HepG2 (cell line): ENCODE measurements around the gene CACNA1G. TPM values are rescaled to one million over a fixed set of nuclear protein-coding genes. Genes with fewer than 3 reads are reported as not detected.

ENCODE experiments used
- ARNT2 ChIP-seq: sonication (generic); formaldehyde crosslinking; IDR thresholded peaks from 2 replicates; pipeline ENCODE4 v1.8.0; 2022; ENCODE audit warnings: mild to moderate bottlenecking, low read depth, missing genetic modification reagents, moderate library complexity
- ELF4 ChIP-seq: sonication (generic); formaldehyde crosslinking; IDR thresholded peaks from 2 replicates; pipeline ENCODE4 v1.5.0; 2020; ENCODE audit warnings: missing genetic modification reagents, mild to moderate bottlenecking, moderate library complexity, borderline replicate concordance
- MLLT10 ChIP-seq: sonication (generic); formaldehyde crosslinking; IDR thresholded peaks from 2 replicates; pipeline ENCODE4 v1.4.0; 2020; ENCODE audit warnings: missing genetic modification reagents
- POLR2A ChIP-seq, 2 experiments: IDR thresholded peaks; 2 replicates each; pipeline ENCODE4 v1.6.1; 2011; ENCODE audit warnings: low read depth in 2 of 2, low read length in 2 of 2, mild to moderate bottlenecking in 1 of 2, moderate library complexity in 1 of 2; ENCODE audit not compliant: insufficient read depth in 1 of 2
- SOX5 ChIP-seq: IDR thresholded peaks from 2 replicates; pipeline ENCODE4 v1.6.1; 2016; ENCODE audit warnings: borderline replicate concordance
- ZNF12 ChIP-seq: sonication (generic); formaldehyde crosslinking; IDR thresholded peaks from 2 replicates; pipeline ENCODE4 v1.5.0; 2020; ENCODE audit warnings: missing genetic modification reagents
- ZNF121 ChIP-seq: sonication (generic); formaldehyde crosslinking; IDR thresholded peaks from 2 replicates; pipeline ENCODE4 v1.5.0; 2020; ENCODE audit warnings: mild to moderate bottlenecking, missing genetic modification reagents
- ZNF644 ChIP-seq: IDR thresholded peaks from 2 replicates; pipeline ENCODE4 v1.6.1; 2016; ENCODE audit warnings: low read depth
- ZNF713 ChIP-seq: sonication (generic); formaldehyde crosslinking; IDR thresholded peaks from 2 replicates; pipeline ENCODE4 v1.4.0; 2020; ENCODE audit warnings: mild to moderate bottlenecking, missing genetic modification reagents
- polyA plus RNA-seq, 8 experiments: library from polyadenylated mRNA; depleted of rRNA in 3 of 8; stranded (reverse) in 7 of 8; unstranded in 1 of 8; fragments of >200 nt; fragmentation: Illumina TruSeq in 4 of 8; extraction: Trizol in 4 of 8; gene quantifications; 2 replicates each; pipeline versions ENCODE4 v1.2.1 to v1.2.3, GENCODE V29; 2011 to 2016; ENCODE audit warnings: low read depth in 4 of 8, missing spikeins in 1 of 8, mixed read lengths in 1 of 8; ENCODE audit not compliant: insufficient read depth in 1 of 8
- total RNA-seq, 5 experiments: library from RNA; depleted of rRNA; stranded (reverse); fragments of >200 nt; fragmentation: Illumina TruSeq; extraction: Trizol; gene quantifications; 2 replicates each; pipeline ENCODE4 v1.2.3, GENCODE V29; 2016; ENCODE audit warnings: low read depth in 1 of 5
- TF ChIP-seq, protein P1 (sequence below): IDR thresholded peaks from 2 replicates; pipeline ENCODE4 v1.6.1; 2016; ENCODE audit warnings: low read depth, control low read depth
- TF ChIP-seq, protein P2 (sequence below): sonication (generic); formaldehyde crosslinking; IDR thresholded peaks from 2 replicates; pipeline ENCODE4 v1.8.0; 2022; ENCODE audit warnings: mild to moderate bottlenecking, missing genetic modification reagents, moderate library complexity
- TF ChIP-seq, protein P3 (sequence below): sonication (generic); formaldehyde crosslinking; IDR thresholded peaks from 2 replicates; pipeline ENCODE4 v1.4.0; 2020; ENCODE audit warnings: mild to moderate bottlenecking, missing genetic modification reagents, borderline replicate concordance
- TF ChIP-seq, protein P4 (sequence below): IDR thresholded peaks from 2 replicates; pipeline ENCODE4 v1.6.1; 2016; ENCODE audit warnings: low read depth
- TF ChIP-seq, protein P5 (sequence below): sonication (generic); formaldehyde crosslinking; IDR thresholded peaks from 2 replicates; pipeline ENCODE4 v1.5.1; 2020; ENCODE audit warnings: missing genetic modification reagents, mild to moderate bottlenecking, borderline replicate concordance
- TF ChIP-seq, protein P6 (sequence below): sonication (generic); formaldehyde crosslinking; IDR thresholded peaks from 2 replicates; pipeline ENCODE4 v1.8.1; 2023; ENCODE audit warnings: missing genetic modification reagents, inconsistent platforms, borderline replicate concordance

Gene CACNA1G
- total and polyA plus RNA-seq, 2 of the 13 experiments (the other 11 are each of a cell fraction or from before 2014, with no cell fraction given), result 0.02 TPM; not detected in 1

DNA sequence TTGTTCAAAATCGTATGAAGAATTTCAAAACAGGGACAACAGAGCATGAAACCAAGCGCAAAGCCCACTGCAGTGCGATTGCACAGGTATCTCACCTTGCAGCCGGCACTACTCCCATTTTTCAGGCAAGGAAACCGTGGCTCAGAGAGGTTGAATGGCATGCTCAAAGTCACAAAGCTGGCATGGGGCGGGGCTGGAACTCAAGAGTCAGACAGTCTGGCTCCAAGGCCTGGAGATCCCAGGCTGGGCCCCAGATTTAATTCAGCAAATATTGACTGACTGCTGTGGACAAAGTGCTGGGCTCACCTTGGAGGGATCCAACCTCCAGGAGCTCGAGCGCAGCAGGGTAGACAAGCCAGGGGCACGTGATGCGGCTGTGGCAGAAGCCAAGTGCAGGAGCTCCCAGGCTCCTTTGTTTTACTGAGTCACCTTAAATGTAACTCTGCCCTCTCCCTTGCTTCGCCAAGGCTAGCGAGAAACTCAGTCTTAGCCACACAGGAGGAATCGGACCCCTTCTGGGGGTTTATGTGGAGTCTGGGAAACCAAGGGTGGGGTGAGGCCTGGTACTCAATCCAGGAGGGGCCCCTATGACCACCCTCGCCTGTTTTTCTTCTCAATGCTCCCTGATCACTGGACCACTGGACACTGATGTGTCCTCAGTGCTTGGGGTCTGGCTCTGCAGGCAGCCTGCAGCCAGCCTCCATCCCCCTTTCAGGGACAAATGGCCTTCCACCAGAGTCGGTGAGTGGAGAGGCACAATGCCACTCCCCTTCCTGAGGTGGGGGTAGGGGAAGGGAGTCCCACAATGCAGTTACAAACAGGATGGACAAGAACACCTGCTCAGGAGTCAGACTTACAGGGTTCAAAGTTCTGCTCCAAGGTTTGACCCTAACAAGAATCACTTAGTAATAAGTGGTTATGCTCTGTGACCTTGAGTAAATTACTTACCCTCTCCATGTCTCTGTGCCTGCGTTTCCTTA lies 17.4 kb upstream of the CACNA1G start (continued):
- TF ChIP-seq ARNT2 (CRISPR knock-in tag), result peak; percentile 54; the same call in 1 of the 2 replicates
- TF ChIP-seq, protein P1, sequence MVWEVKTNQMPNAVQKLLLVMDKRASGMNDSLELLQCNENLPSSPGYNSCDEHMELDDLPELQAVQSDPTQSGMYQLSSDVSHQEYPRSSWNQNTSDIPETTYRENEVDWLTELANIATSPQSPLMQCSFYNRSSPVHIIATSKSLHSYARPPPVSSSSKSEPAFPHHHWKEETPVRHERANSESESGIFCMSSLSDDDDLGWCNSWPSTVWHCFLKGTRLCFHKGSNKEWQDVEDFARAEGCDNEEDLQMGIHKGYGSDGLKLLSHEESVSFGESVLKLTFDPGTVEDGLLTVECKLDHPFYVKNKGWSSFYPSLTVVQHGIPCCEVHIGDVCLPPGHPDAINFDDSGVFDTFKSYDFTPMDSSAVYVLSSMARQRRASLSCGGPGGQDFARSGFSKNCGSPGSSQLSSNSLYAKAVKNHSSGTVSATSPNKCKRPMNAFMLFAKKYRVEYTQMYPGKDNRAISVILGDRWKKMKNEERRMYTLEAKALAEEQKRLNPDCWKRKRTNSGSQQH (CRISPR knock-in tag), result peak; percentile 59; the same call in 1 of the 2 replicates
- TF ChIP-seq, protein P2, sequence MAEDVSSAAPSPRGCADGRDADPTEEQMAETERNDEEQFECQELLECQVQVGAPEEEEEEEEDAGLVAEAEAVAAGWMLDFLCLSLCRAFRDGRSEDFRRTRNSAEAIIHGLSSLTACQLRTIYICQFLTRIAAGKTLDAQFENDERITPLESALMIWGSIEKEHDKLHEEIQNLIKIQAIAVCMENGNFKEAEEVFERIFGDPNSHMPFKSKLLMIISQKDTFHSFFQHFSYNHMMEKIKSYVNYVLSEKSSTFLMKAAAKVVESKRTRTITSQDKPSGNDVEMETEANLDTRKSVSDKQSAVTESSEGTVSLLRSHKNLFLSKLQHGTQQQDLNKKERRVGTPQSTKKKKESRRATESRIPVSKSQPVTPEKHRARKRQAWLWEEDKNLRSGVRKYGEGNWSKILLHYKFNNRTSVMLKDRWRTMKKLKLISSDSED (CRISPR knock-in tag), result no peak
- TF ChIP-seq MLLT10 (CRISPR knock-in tag), result no peak
- no peak for TF ChIP-seq ZNF713 (CRISPR knock-in tag)
- TF ChIP-seq, protein P3, sequence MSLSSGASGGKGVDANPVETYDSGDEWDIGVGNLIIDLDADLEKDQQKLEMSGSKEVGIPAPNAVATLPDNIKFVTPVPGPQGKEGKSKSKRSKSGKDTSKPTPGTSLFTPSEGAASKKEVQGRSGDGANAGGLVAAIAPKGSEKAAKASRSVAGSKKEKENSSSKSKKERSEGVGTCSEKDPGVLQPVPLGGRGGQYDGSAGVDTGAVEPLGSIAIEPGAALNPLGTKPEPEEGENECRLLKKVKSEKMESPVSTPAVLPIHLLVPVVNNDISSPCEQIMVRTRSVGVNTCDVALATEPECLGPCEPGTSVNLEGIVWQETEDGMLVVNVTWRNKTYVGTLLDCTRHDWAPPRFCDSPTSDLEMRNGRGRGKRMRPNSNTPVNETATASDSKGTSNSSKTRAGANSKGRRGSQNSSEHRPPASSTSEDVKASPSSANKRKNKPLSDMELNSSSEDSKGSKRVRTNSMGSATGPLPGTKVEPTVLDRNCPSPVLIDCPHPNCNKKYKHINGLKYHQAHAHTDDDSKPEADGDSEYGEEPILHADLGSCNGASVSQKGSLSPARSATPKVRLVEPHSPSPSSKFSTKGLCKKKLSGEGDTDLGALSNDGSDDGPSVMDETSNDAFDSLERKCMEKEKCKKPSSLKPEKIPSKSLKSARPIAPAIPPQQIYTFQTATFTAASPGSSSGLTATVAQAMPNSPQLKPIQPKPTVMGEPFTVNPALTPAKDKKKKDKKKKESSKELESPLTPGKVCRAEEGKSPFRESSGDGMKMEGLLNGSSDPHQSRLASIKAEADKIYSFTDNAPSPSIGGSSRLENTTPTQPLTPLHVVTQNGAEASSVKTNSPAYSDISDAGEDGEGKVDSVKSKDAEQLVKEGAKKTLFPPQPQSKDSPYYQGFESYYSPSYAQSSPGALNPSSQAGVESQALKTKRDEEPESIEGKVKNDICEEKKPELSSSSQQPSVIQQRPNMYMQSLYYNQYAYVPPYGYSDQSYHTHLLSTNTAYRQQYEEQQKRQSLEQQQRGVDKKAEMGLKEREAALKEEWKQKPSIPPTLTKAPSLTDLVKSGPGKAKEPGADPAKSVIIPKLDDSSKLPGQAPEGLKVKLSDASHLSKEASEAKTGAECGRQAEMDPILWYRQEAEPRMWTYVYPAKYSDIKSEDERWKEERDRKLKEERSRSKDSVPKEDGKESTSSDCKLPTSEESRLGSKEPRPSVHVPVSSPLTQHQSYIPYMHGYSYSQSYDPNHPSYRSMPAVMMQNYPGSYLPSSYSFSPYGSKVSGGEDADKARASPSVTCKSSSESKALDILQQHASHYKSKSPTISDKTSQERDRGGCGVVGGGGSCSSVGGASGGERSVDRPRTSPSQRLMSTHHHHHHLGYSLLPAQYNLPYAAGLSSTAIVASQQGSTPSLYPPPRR (CRISPR knock-in tag), result peak; percentile 78; the same call in 1 of the 2 replicates
- TF ChIP-seq, protein P4, sequence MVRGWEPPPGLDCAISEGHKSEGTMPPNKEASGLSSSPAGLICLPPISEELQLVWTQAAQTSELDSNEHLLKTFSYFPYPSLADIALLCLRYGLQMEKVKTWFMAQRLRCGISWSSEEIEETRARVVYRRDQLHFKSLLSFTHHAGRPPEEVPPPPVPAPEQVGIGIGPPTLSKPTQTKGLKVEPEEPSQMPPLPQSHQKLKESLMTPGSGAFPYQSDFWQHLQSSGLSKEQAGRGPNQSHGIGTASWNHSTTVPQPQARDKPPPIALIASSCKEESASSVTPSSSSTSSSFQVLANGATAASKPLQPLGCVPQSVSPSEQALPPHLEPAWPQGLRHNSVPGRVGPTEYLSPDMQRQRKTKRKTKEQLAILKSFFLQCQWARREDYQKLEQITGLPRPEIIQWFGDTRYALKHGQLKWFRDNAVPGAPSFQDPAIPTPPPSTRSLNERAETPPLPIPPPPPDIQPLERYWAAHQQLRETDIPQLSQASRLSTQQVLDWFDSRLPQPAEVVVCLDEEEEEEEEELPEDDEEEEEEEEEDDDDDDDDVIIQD (CRISPR knock-in tag), result 0 out of 2 replicates have a peak, but pooled peaks have one; percentile 52
- peak; percentile 44 to 62 for TF ChIP-seq POLR2A (IDR thresholded peaks at IDR 0.05; ENCODE audit: insufficient read depth in 1 of 2, low read depth in 2 of 2, low read length in 2 of 2)
- TF ChIP-seq, protein P5, sequence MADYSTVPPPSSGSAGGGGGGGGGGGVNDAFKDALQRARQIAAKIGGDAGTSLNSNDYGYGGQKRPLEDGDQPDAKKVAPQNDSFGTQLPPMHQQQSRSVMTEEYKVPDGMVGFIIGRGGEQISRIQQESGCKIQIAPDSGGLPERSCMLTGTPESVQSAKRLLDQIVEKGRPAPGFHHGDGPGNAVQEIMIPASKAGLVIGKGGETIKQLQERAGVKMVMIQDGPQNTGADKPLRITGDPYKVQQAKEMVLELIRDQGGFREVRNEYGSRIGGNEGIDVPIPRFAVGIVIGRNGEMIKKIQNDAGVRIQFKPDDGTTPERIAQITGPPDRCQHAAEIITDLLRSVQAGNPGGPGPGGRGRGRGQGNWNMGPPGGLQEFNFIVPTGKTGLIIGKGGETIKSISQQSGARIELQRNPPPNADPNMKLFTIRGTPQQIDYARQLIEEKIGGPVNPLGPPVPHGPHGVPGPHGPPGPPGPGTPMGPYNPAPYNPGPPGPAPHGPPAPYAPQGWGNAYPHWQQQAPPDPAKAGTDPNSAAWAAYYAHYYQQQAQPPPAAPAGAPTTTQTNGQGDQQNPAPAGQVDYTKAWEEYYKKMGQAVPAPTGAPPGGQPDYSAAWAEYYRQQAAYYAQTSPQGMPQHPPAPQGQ, result 0 out of 2 replicates have a peak, but pooled peaks have one; percentile 46
- TF ChIP-seq ZNF12 (CRISPR knock-in tag), result no peak
- TF ChIP-seq SOX5 (CRISPR knock-in tag), result peak; percentile 91
- TF ChIP-seq ZNF121, result peak; percentile 75
- no peak for TF ChIP-seq ELF4 (CRISPR knock-in tag)
- peak; percentile 74; the same call in 1 of the 2 replicates for TF ChIP-seq ZNF644 (CRISPR knock-in tag)
- TF ChIP-seq, protein P6, sequence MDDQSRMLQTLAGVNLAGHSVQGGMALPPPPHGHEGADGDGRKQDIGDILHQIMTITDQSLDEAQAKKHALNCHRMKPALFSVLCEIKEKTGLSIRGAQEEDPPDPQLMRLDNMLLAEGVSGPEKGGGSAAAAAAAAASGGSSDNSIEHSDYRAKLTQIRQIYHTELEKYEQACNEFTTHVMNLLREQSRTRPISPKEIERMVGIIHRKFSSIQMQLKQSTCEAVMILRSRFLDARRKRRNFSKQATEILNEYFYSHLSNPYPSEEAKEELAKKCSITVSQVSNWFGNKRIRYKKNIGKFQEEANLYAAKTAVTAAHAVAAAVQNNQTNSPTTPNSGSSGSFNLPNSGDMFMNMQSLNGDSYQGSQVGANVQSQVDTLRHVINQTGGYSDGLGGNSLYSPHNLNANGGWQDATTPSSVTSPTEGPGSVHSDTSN (CRISPR knock-in tag), result no peak
